PC-3 (cell line): ENCODE measurements around the gene GRK7. TPM values are rescaled to one million over a fixed set of nuclear protein-coding genes. Genes with fewer than 3 reads are reported as not detected.

Source experiments
- ATAC-seq: fragments of 200-7000 bp; cut with Tn5 transposase; 2 replicates; pipeline ENCODE4 v1.9.1; 2020; ENCODE audit warnings: mild to moderate bottlenecking, moderate library complexity
- BruUV-seq: library from RNA; stranded (reverse); fragments of 400-500 nt; replicated peaks from 2 replicates; lab custom pipeline; 2021; lab: Mats Ljungman, UMichigan
- CTCF ChIA-PET: fragments of 300-600 bp; sonication (Branson Sonifier 250); formaldehyde crosslinking; loops from one replicate; lab custom pipeline; 2022; ENCODE audit warnings: antibody characterized with exemption; lab: Charles Lee
- POLR2A ChIA-PET: fragments of 300-600 bp; sonication (Branson Sonifier 250); formaldehyde crosslinking; loops from one replicate; lab custom pipeline; 2022; ENCODE audit warnings: antibody characterized with exemption; ENCODE audit not compliant: unreplicated experiment; lab: Charles Lee
- DNase-seq: peaks from one replicate; pipeline ENCODE4 v3.0.0-alpha.2; 2015
- H2AFZ ChIP-seq: fragments of 300-600 bp; sonication (generic); 2 replicates; pipeline ENCODE4 v1.6.0; 2016; ENCODE audit warnings: antibody characterized with exemption, low read length
- H3F3A ChIP-seq: fragments of 300-600 bp; sonication (generic); one replicate; pipeline ENCODE4 v1.6.0; 2017; ENCODE audit warnings: antibody characterized with exemption, low read length, control low read depth, mild to moderate bottlenecking; ENCODE audit not compliant: unreplicated experiment
- H3K27ac ChIP-seq: fragments of 300-600 bp; sonication (generic); 2 replicates; pipeline ENCODE4 v1.5.1; 2016; ENCODE audit warnings: mild to moderate bottlenecking, low read length
- H3K27me3 ChIP-seq: fragments of 300-600 bp; sonication (generic); 2 replicates; pipeline ENCODE4 v1.6.1; 2016; ENCODE audit warnings: low read length, mixed read lengths
- H3K36me3 ChIP-seq: fragments of 300-600 bp; sonication (generic); 2 replicates; pipeline ENCODE4 v1.6.1; 2016; ENCODE audit warnings: low read depth, mixed run types, low read length, mixed read lengths
- H3K4me1 ChIP-seq: fragments of 300-600 bp; sonication (generic); 2 replicates; pipeline ENCODE4 v1.5.1; 2016; ENCODE audit warnings: low read length; ENCODE audit not compliant: insufficient read depth
- H3K4me2 ChIP-seq: fragments of 300-600 bp; sonication (generic); 2 replicates; pipeline ENCODE4 v1.6.0; 2016; ENCODE audit warnings: low read length
- H3K4me3 ChIP-seq: fragments of 300-600 bp; sonication (generic); 2 replicates; pipeline ENCODE4 v1.5.1; 2016; ENCODE audit warnings: mild to moderate bottlenecking, low read length, mixed read lengths
- H3K79me2 ChIP-seq: fragments of 300-600 bp; sonication (generic); 2 replicates; pipeline ENCODE4 v1.6.1; 2017; ENCODE audit warnings: low read length, mixed read lengths
- H3K9ac ChIP-seq: fragments of 300-600 bp; sonication (generic); 2 replicates; pipeline ENCODE4 v1.6.0; 2016; ENCODE audit warnings: mild to moderate bottlenecking, low read length
- H3K9me2 ChIP-seq: fragments of 300-600 bp; sonication (generic); replicated peaks from 2 replicates; pipeline ENCODE4 v1.6.1; 2016; ENCODE audit warnings: mixed run types, low read length, mixed read lengths
- H3K9me3 ChIP-seq: fragments of 300-600 bp; sonication (generic); 2 replicates; pipeline ENCODE4 v1.6.1; 2016; ENCODE audit warnings: low read length, mixed read lengths
- H4K20me1 ChIP-seq: fragments of 300-600 bp; sonication (generic); 2 replicates; pipeline ENCODE4 v1.6.1; 2016; ENCODE audit warnings: low read length, mixed read lengths
- CTCF ChIP-seq: fragments of 300-600 bp; sonication (generic); conservative IDR thresholded peaks from 2 replicates; pipeline ENCODE4 v1.5.1; 2017; ENCODE audit warnings: antibody characterized with exemption, low read depth, mild to moderate bottlenecking, low read length
- EZH2 ChIP-seq: fragments of 300-600 bp; sonication (generic); IDR thresholded peaks from one replicate; pipeline ENCODE4 v1.6.1; 2017; ENCODE audit warnings: antibody characterized with exemption, mild to moderate bottlenecking, low read length; ENCODE audit not compliant: unreplicated experiment
- EZH2phosphoT487 ChIP-seq: fragments of 300-600 bp; sonication (generic); IDR thresholded peaks from 2 replicates; pipeline ENCODE4 v1.6.1; 2018; ENCODE audit warnings: mild to moderate bottlenecking, antibody characterized with exemption, low read length, borderline replicate concordance
- intact Hi-C: fragments of 100-400 bp; cut with micrococcal nuclease; formaldehyde crosslinking; loops from 2 replicates; pipeline ENCODE4 v1.9.0; 2023
- total RNA-seq: library from RNA; depleted of rRNA; stranded (reverse); fragments of >200 nt; gene quantifications from 2 replicates; pipeline ENCODE4 v1.2.3, GENCODE V29; 2014

GRK7 gene
- total RNA-seq, 1 experiment from 2014 or later: not detected

DNA sequence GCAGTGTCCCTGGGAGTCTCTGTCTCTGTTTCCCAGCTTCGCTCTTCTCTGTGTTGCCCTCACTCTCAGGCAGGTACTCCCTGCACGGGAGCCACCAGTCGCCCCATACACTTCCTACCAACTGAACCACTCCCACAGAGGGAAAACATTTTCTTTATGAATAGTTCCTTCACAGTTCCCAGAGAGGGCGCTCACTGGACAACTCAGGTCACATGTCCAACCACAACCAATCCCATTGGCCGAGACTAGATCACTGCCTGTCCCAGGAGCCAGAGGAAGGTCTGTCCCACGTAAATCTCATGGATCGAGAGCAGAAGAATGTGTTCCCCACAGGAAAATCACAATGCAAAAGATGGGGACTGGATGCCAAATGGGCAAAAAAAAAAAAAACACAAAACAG lies 26.1 kb downstream of the GRK7 start:
- H3K4me3 ChIP-seq: no peak overlapping the region
- no peaks in the 10 kb centered on the region for H3K36me3 ChIP-seq
- TF ChIP-seq CTCF (0 out of 2 replicates have a peak, but pooled peaks have one; percentile 11), EZH2phosphoT487 (no peak)
- H3K27me3 ChIP-seq: no peaks in the 10 kb centered on the region
- H3F3A ChIP-seq: no peaks in the 10 kb centered on the region
- no peaks in the 10 kb centered on the region for H3K9me2 ChIP-seq
- no peaks in the 10 kb centered on the region for H3K4me1 ChIP-seq
- H2AFZ ChIP-seq: no peak overlapping the region
- ChIA-PET POLR2A (no interaction called here), CTCF (no interaction called here)
- H3K9ac ChIP-seq: no peak overlapping the region
- no peaks in the 10 kb centered on the region for H3K79me2 ChIP-seq
- DNase-seq (peak; percentile 2), ATAC-seq (no peak)
- H3K27ac ChIP-seq: no peak overlapping the region
- BruUV-seq: no TSS peak
- intact Hi-C loops: no loop called here
- no peak overlapping the region for H3K4me2 ChIP-seq
- H3K9me3 ChIP-seq: no peaks in the 10 kb centered on the region
- H4K20me1 ChIP-seq: no peaks in the 10 kb centered on the region

DNA sequence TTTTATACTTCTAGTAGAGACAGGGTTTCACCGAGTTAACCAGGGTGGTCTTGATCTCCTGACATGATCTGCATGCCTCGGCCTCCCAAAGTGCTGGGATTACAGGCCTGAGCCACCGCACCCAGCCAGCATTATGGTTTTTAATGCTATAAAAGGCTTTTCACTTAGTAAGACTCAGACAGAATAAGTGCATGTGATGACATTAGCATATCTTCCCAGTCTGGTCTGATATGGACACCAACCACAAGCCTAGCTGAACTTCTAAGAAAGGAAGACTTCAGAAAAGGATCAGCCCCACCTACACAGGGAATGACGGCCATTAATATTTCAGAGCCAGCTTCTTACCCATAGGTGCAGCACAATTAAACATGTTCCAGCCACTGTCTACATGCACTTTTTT lies 27.0 kb downstream of the GRK7 start:
- BruUV-seq: no TSS peak
- TF ChIP-seq CTCF: no peak
- no peak for TF ChIP-seq EZH2phosphoT487
- no peak for TF ChIP-seq EZH2
- POLR2A ChIA-PET: no interaction called here
- Histone ChIP-seq H3K9me2 (no peaks in the 10 kb centered on the region), H2AFZ (no peak overlapping the region), H3K9me3 (no peaks in the 10 kb centered on the region), H3K9ac (no peak overlapping the region), H3K4me3 (no peak overlapping the region), H3K36me3 (no peaks in the 10 kb centered on the region), H4K20me1 (no peaks in the 10 kb centered on the region), H3K79me2 (no peaks in the 10 kb centered on the region), H3K27ac (no peak overlapping the region), H3K4me2 (no peak overlapping the region), H3F3A (no peaks in the 10 kb centered on the region), H3K27me3 (no peaks in the 10 kb centered on the region), H3K4me1 (no peaks in the 10 kb centered on the region)
- CTCF ChIA-PET: no interaction called here
- intact Hi-C loops: no loop called here
- ATAC-seq: no peak
- DNase-seq: no peak

DNA sequence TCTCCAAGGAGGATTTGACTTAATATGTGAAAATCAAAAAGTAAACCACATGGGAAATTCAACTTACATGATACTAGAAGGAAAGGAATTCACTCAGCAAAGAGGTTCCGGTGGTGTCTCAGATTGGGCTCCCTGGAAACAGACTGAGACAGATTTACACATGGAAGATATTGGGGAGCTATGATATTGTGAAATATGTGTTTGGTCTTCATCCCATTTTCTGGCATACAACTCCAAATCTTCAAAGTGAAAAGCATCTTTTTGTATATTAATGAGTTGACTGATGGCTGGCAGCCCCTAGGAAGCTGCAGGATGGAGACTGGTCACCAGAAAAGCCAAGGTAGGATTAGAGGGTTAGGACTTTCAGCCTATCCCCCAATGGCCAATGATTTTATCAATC lies 29.3 kb downstream of the GRK7 start:
- Histone ChIP-seq H3K27me3 (no peaks in the 10 kb centered on the region), H3K79me2 (no peaks in the 10 kb centered on the region), H3K4me2 (no peak overlapping the region), H3F3A (no peaks in the 10 kb centered on the region), H3K9me3 (no peaks in the 10 kb centered on the region), H4K20me1 (no peaks in the 10 kb centered on the region), H3K9ac (no peak overlapping the region), H3K4me1 (no peaks in the 10 kb centered on the region), H3K9me2 (no peaks in the 10 kb centered on the region), H3K4me3 (no peak overlapping the region), H3K27ac (no peak overlapping the region), H3K36me3 (no peaks in the 10 kb centered on the region), H2AFZ (no peak overlapping the region)
- POLR2A ChIA-PET: no interaction called here
- intact Hi-C loops: no loop called here
- DNase-seq: no peak
- no peak for ATAC-seq
- CTCF ChIA-PET: no interaction called here
- TF ChIP-seq EZH2 (no peak), EZH2phosphoT487 (no peak), CTCF (no peak)
- no TSS peak for BruUV-seq
